ENCODE measurements around the gene AFF1.

AFF1 gene

GRCh38 chr4:87088186-87088585 is 153.4 kb downstream of the AFF1 start:
- no peak for TF ChIP-seq CTCF (IDR thresholded peaks at IDR 0.05; ENCODE audit: control insufficient read depth, insufficient read depth, low read depth, low read length, missing control alignments)
- no peak overlapping the region for H3K4me3 ChIP-seq (ENCODE audit: control insufficient read depth, low read depth, low read length)
- DNase-seq (ENCODE audit: low read depth) = no peak

- H3K4me3 ChIP-seq (ENCODE audit: control insufficient read depth, low read depth, low read length) = no peak overlapping the region
- TF ChIP-seq CTCF (IDR thresholded peaks at IDR 0.05; ENCODE audit: control insufficient read depth, insufficient read depth, low read depth, low read length, missing control alignments) = no peak
- DNase-seq (ENCODE audit: low read depth) = no peak
Measured at GRCh38 chr4:87089368-87089767, 154.6 kb downstream of the AFF1 start.

- no peak for DNase-seq (ENCODE audit: low read depth)
- TF ChIP-seq CTCF (IDR thresholded peaks at IDR 0.05; ENCODE audit: control insufficient read depth, insufficient read depth, low read depth, low read length, missing control alignments) = no peak
- no peak overlapping the region for H3K4me3 ChIP-seq (ENCODE audit: control insufficient read depth, low read depth, low read length)
Measured at GRCh38 chr4:87090305-87090704, 155.5 kb downstream of the AFF1 start.

GRCh38 chr4:87092389-87093141 is 157.8 kb downstream of the AFF1 start:
- H3K4me3 ChIP-seq (ENCODE audit: control insufficient read depth, low read depth, low read length) = no peak overlapping the region
- TF ChIP-seq CTCF (IDR thresholded peaks at IDR 0.05; ENCODE audit: control insufficient read depth, insufficient read depth, low read depth, low read length, missing control alignments) = no peak
- peak; percentile 56 for DNase-seq (ENCODE audit: low read depth)

- peak; percentile 52 for TF ChIP-seq CTCF (IDR thresholded peaks at IDR 0.05; ENCODE audit: control insufficient read depth, insufficient read depth, low read depth, low read length, missing control alignments)
- DNase-seq (ENCODE audit: low read depth) = no peak
- H3K4me3 ChIP-seq (ENCODE audit: control insufficient read depth, low read depth, low read length) = no peak overlapping the region
Measured at GRCh38 chr4:87093443-87094123, 158.8 kb downstream of the AFF1 start.

- H3K4me3 ChIP-seq (ENCODE audit: control insufficient read depth, low read depth, low read length) = no peak overlapping the region
- DNase-seq (ENCODE audit: low read depth) = no peak
- TF ChIP-seq CTCF (IDR thresholded peaks at IDR 0.05; ENCODE audit: control insufficient read depth, insufficient read depth, low read depth, low read length, missing control alignments) = no peak
Measured at GRCh38 chr4:87097075-87097474, 162.3 kb downstream of the AFF1 start.

Data from AG09309 (cell line).